H9 (cell line): ENCODE results near the gene SLC35E4. TPM values are rescaled to one million over a fixed set of nuclear protein-coding genes. Genes with fewer than 3 reads are reported as not detected.

Experiments
- DNase-seq: peaks from one replicate; pipeline ENCODE4 v3.0.0-alpha.2; 2017
- H2AFZ ChIP-seq: one replicate; pipeline ENCODE4 v1.6.1; 2013; ENCODE audit warnings: mild to moderate bottlenecking, low read length, control low read depth, moderate library complexity
- H2AK5ac ChIP-seq: 2 replicates; pipeline ENCODE4 v1.6.1; 2013; ENCODE audit warnings: low read length, control low read depth, mixed read lengths; ENCODE audit not compliant: insufficient read length
- H2BK120ac ChIP-seq: one replicate; pipeline ENCODE4 v1.6.1; 2013; ENCODE audit warnings: low read depth, mild to moderate bottlenecking, low read length, control low read depth, inconsistent platforms; ENCODE audit not compliant: poor library complexity, severe bottlenecking
- H2BK12ac ChIP-seq: 2 replicates; pipeline ENCODE4 v1.6.1; 2013; ENCODE audit warnings: low read length, control low read depth, mixed read lengths, low read depth; ENCODE audit not compliant: insufficient read length
- H2BK15ac ChIP-seq: 2 replicates; pipeline ENCODE4 v1.6.1; 2013; ENCODE audit warnings: low read depth, low read length, control low read depth
- H2BK20ac ChIP-seq: one replicate; pipeline ENCODE4 v1.6.1; 2013; ENCODE audit warnings: low read depth, mild to moderate bottlenecking, low read length, control low read depth, inconsistent platforms; ENCODE audit not compliant: poor library complexity, severe bottlenecking
- H2BK5ac ChIP-seq: 2 replicates; pipeline ENCODE4 v1.6.1; 2013; ENCODE audit warnings: low read length, control low read depth, mixed read lengths; ENCODE audit not compliant: insufficient read length
- H3K14ac ChIP-seq: 2 replicates; pipeline ENCODE4 v1.6.1; 2013; ENCODE audit warnings: low read length, control low read depth; ENCODE audit not compliant: insufficient read depth
- H3K18ac ChIP-seq: 2 replicates; pipeline ENCODE4 v1.6.1; 2013; ENCODE audit warnings: low read depth, mild to moderate bottlenecking, mixed read lengths, low read length, control low read depth; ENCODE audit not compliant: insufficient read length
- H3K23ac ChIP-seq: 2 replicates; pipeline ENCODE4 v1.6.1; 2013; ENCODE audit warnings: low read length, control low read depth, mixed read lengths, low read depth; ENCODE audit not compliant: insufficient read length
- H3K23me2 ChIP-seq: 2 replicates; pipeline ENCODE4 v1.6.1; 2013; ENCODE audit warnings: low read depth, mild to moderate bottlenecking, mixed read lengths, low read length, control low read depth; ENCODE audit not compliant: insufficient read length, poor library complexity, severe bottlenecking
- H3K27ac ChIP-seq: 2 replicates; pipeline ENCODE4 v1.5.1; 2013; ENCODE audit warnings: low read length, control low read depth, mixed read lengths, low read depth; ENCODE audit not compliant: insufficient read length
- H3K27me3 ChIP-seq: 2 replicates; pipeline ENCODE4 v1.6.1; 2013; ENCODE audit warnings: low read length, control low read depth, inconsistent platforms; ENCODE audit not compliant: insufficient read depth
- H3K4ac ChIP-seq: 2 replicates; pipeline ENCODE4 v1.6.1; 2013; ENCODE audit warnings: low read depth, mild to moderate bottlenecking, control low read depth, inconsistent platforms, low read length, moderate library complexity
- H3K4me1 ChIP-seq: 2 replicates; pipeline ENCODE4 v1.6.1; 2013; ENCODE audit warnings: low read length, control low read depth, inconsistent platforms; ENCODE audit not compliant: insufficient read depth
- H3K4me2 ChIP-seq: 2 replicates; pipeline ENCODE4 v1.6.1; 2013; ENCODE audit warnings: low read length, control low read depth, mixed read lengths; ENCODE audit not compliant: insufficient read length, insufficient read depth
- H3K56ac ChIP-seq: 2 replicates; pipeline ENCODE4 v1.6.1; 2013; ENCODE audit warnings: low read depth, mild to moderate bottlenecking, mixed read lengths, low read length, control low read depth; ENCODE audit not compliant: insufficient read length
- H3K79me1 ChIP-seq: 2 replicates; pipeline ENCODE4 v1.6.1; 2013; ENCODE audit warnings: low read depth, mild to moderate bottlenecking, moderate library complexity, low read length, control low read depth, inconsistent platforms; ENCODE audit not compliant: insufficient read depth, poor library complexity, severe bottlenecking
- H3K79me2 ChIP-seq: 2 replicates; pipeline ENCODE4 v1.6.1; 2013; ENCODE audit warnings: low read length, control low read depth, inconsistent platforms; ENCODE audit not compliant: insufficient read depth
- H3K9ac ChIP-seq: 2 replicates; pipeline ENCODE4 v1.6.1; 2013; ENCODE audit warnings: low read length, control low read depth, mixed read lengths; ENCODE audit not compliant: insufficient read length; ENCODE audit errors: extremely low read depth
- H3K9me3 ChIP-seq: one replicate; pipeline ENCODE4 v1.6.1; 2013; ENCODE audit warnings: low read depth, low read length, inconsistent platforms; ENCODE audit not compliant: control insufficient read depth
- H3T11ph ChIP-seq: one replicate; pipeline ENCODE4 v1.6.1; 2013; ENCODE audit warnings: mild to moderate bottlenecking, low read length, control low read depth, inconsistent platforms
- H4K20me1 ChIP-seq: one replicate; pipeline ENCODE4 v1.6.1; 2013; ENCODE audit not compliant: control insufficient read depth, insufficient read length, insufficient read depth
- H4K5ac ChIP-seq: 2 replicates; pipeline ENCODE4 v1.6.1; 2013; ENCODE audit warnings: low read depth, mild to moderate bottlenecking, mixed read lengths, low read length, control low read depth; ENCODE audit not compliant: insufficient read length
- H4K8ac ChIP-seq: replicated peaks from 2 replicates; pipeline ENCODE4 v1.6.1; 2013; ENCODE audit warnings: low read length, control low read depth, mixed read lengths, low read depth; ENCODE audit not compliant: insufficient read length
- H4K91ac ChIP-seq: 2 replicates; pipeline ENCODE4 v1.6.1; 2013; ENCODE audit warnings: low read depth, mild to moderate bottlenecking, moderate library complexity, mixed read lengths, low read length, control low read depth; ENCODE audit not compliant: insufficient read length
- H3K27ac Mint-ChIP-seq, 3 experiments: 2 replicates in 2 of 3; 3 replicates in 1 of 3; pipeline ENCODE4 v1.8.0; 2020 to 2021; ENCODE audit warnings: mixed read lengths in 3 of 3, mild to moderate bottlenecking in 1 of 3, moderate library complexity in 1 of 3
- H3K27me3 Mint-ChIP-seq: 2 replicates; pipeline ENCODE4 v1.8.0; 2021; ENCODE audit warnings: low read depth, mild to moderate bottlenecking, moderate library complexity, mixed read lengths
- H3K36me3 Mint-ChIP-seq, 3 experiments: 2 replicates in 2 of 3; 3 replicates in 1 of 3; pipeline ENCODE4 v1.8.0; 2020 to 2021; ENCODE audit warnings: low read depth in 3 of 3, mixed read lengths in 3 of 3; ENCODE audit not compliant: insufficient read depth in 1 of 3
- H3K4me1 Mint-ChIP-seq, 2 experiments: 2 replicates each; pipeline ENCODE4 v1.8.0; 2020; ENCODE audit warnings: mixed read lengths in 2 of 2
- H3K4me3 Mint-ChIP-seq, 2 experiments: 2 replicates in 1 of 2; 3 replicates in 1 of 2; pipeline ENCODE4 v1.8.0; 2020 to 2021; ENCODE audit warnings: mild to moderate bottlenecking in 2 of 2, mixed read lengths in 2 of 2, moderate library complexity in 1 of 2
- H3K9me3 Mint-ChIP-seq, 2 experiments: 2 replicates in 1 of 2; 3 replicates in 1 of 2; pipeline ENCODE4 v1.8.0; 2020; ENCODE audit warnings: mild to moderate bottlenecking in 2 of 2, mixed read lengths in 2 of 2, moderate library complexity in 1 of 2
- WGBS: extraction: QIAGEN DNeasy Blood & Tissue Kit; methylation state at CpG from one replicate; pipeline ENCODE4 v1.1.7; 2013; ENCODE audit warnings: missing lambda C conversion rate, low lambda C conversion rate, mixed read lengths; ENCODE audit not compliant: insufficient read length; ENCODE audit errors: extremely low coverage; 5-methylcytosine and 5-hydroxymethylcytosine counted together
- total RNA-seq: library from RNA; stranded (reverse); gene quantifications from 2 replicates; pipeline ENCODE4 v1.2.1, GENCODE V29; 2021
- TF ChIP-seq, protein P1 (sequence below): fragments of 200-600 bp; sonication (generic); conservative IDR thresholded peaks from 3 replicates; pipeline ENCODE4 v1.8.0; 2021; ENCODE audit warnings: antibody characterized with exemption, mild to moderate bottlenecking

SLC35E4 gene
- total RNA-seq, 1 experiment from 2014 or later = 3.7 TPM

- H2AK5ac ChIP-seq = no peak overlapping the region
- no peak overlapping the region for H2AFZ ChIP-seq
- no peak overlapping the region for H3K9ac ChIP-seq
- no peak overlapping the region for H3K18ac ChIP-seq
- no peak overlapping the region for H3K14ac ChIP-seq
- no peaks in the 10 kb centered on the region for H3K79me1 ChIP-seq
- no peak overlapping the region for H3K23ac ChIP-seq
- H4K91ac ChIP-seq = no peak overlapping the region
- no peaks in the 10 kb centered on the region for H3K9me3 ChIP-seq
- H3K79me2 ChIP-seq = no peaks in the 10 kb centered on the region
- H2BK120ac ChIP-seq = no peak overlapping the region
- no peak overlapping the region for H3K56ac ChIP-seq
- TF ChIP-seq, protein P1, sequence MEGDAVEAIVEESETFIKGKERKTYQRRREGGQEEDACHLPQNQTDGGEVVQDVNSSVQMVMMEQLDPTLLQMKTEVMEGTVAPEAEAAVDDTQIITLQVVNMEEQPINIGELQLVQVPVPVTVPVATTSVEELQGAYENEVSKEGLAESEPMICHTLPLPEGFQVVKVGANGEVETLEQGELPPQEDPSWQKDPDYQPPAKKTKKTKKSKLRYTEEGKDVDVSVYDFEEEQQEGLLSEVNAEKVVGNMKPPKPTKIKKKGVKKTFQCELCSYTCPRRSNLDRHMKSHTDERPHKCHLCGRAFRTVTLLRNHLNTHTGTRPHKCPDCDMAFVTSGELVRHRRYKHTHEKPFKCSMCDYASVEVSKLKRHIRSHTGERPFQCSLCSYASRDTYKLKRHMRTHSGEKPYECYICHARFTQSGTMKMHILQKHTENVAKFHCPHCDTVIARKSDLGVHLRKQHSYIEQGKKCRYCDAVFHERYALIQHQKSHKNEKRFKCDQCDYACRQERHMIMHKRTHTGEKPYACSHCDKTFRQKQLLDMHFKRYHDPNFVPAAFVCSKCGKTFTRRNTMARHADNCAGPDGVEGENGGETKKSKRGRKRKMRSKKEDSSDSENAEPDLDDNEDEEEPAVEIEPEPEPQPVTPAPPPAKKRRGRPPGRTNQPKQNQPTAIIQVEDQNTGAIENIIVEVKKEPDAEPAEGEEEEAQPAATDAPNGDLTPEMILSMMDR = no peak
- H2BK15ac ChIP-seq = no peak overlapping the region
- H3K4me1 Mint-ChIP-seq = peaks cover 25 to 27% of the 10 kb centered on the region in 2 experiments
- no peak overlapping the region; a peak in 1 of 7 replicates for H3K27ac Mint-ChIP-seq
- H2BK20ac ChIP-seq = no peak overlapping the region
- H3K4ac ChIP-seq = no peak overlapping the region
- H2BK12ac ChIP-seq = no peak overlapping the region
- no peaks in the 10 kb centered on the region; the same call in 1 of the 2 replicates for H3K27me3 Mint-ChIP-seq
- WGBS = no CpG with 5 or more reads among the region's 3 CpGs
- no peaks in the 10 kb centered on the region for H4K20me1 ChIP-seq
- no peak overlapping the region for H4K8ac ChIP-seq
- no peak overlapping the region for H2BK5ac ChIP-seq
- no peak overlapping the region for H3K4me2 ChIP-seq
- H3K27me3 ChIP-seq = no peaks in the 10 kb centered on the region
- peaks cover 0 to 5% (median 4%) of the 10 kb centered on the region in 3 experiments; a peak in 4 of 7 replicates for H3K36me3 Mint-ChIP-seq
- H3K9me3 Mint-ChIP-seq = no peaks in the 10 kb centered on the region
- no peak for DNase-seq
- no peak overlapping the region for H3K4me3 Mint-ChIP-seq
- H3K4me1 ChIP-seq = no peaks in the 10 kb centered on the region; the same call in 1 of the 2 replicates
- no peak overlapping the region for H3T11ph ChIP-seq
- H3K27ac ChIP-seq = no peak overlapping the region
- no peak overlapping the region for H4K5ac ChIP-seq
- no peaks in the 10 kb centered on the region for H3K23me2 ChIP-seq
Observed at GRCh38 chr22:30648825-30649224, 13.2 kb downstream of the SLC35E4 start.
